IPS-18c (cell line): ENCODE measurements around the gene HAUS1.
"Not testable (repeated sequence)": the region's sequence is repeated elsewhere in the genome, so short reads cannot be mapped to it uniquely, and the experiment has no call there.

Experiments
- H3K4me3 ChIP-seq: 2 replicates; pipeline ENCODE4 v1.7.0; 2013; ENCODE audit warnings: low read depth, mild to moderate bottlenecking, low read length, moderate library complexity; ENCODE audit not compliant: insufficient read depth
- H3K9me3 ChIP-seq: one replicate; pipeline ENCODE4 v1.6.1; 2013; ENCODE audit warnings: mild to moderate bottlenecking, low read length, moderate library complexity; ENCODE audit not compliant: control insufficient read depth, insufficient read depth

Gene HAUS1

GRCh38 chr18:46134920-46135675 is 30.9 kb downstream of the HAUS1 start:
- Histone ChIP-seq H3K9me3 (no peaks in the 10 kb centered on the region), H3K4me3 (no peak overlapping the region)

GRCh38 chr18:46140173-46140572 is 36.0 kb downstream of the HAUS1 start:
- H3K9me3 ChIP-seq, result no peaks in the 10 kb centered on the region

GRCh38 chr18:46141199-46141598 is 37.0 kb downstream of the HAUS1 start:
- Histone ChIP-seq H3K4me3 (no peak overlapping the region), H3K9me3 (no peaks in the 10 kb centered on the region)

More at GRCh38 chr18:46140173-46140572, 36.0 kb downstream of the HAUS1 start:
- no peak overlapping the region for H3K4me3 ChIP-seq

GRCh38 chr18:46148810-46149209 is 44.6 kb downstream of the HAUS1 start:
- Histone ChIP-seq H3K4me3 (no peak overlapping the region), H3K9me3 (no peaks in the 10 kb centered on the region)

GRCh38 chr18:46152436-46152807 is 48.2 kb downstream of the HAUS1 start:
- Histone ChIP-seq H3K9me3 (no peaks in the 10 kb centered on the region), H3K4me3 (no peak overlapping the region)

GRCh38 chr18:46152808-46153617 is 48.8 kb downstream of the HAUS1 start:
- H3K9me3 ChIP-seq, result no peaks in the 10 kb centered on the region
- no peak overlapping the region for H3K4me3 ChIP-seq

- Histone ChIP-seq H3K9me3 (no peaks in the 10 kb centered on the region), H3K4me3 (no peak overlapping the region)
These were observed 51.5 kb downstream of the HAUS1 start for GRCh38 chr18:46155641-46156051.

- no peaks in the 10 kb centered on the region for H3K9me3 ChIP-seq
- H3K4me3 ChIP-seq, result no peak overlapping the region
These were observed 52.0 kb downstream of the HAUS1 start for GRCh38 chr18:46156124-46156745.

GRCh38 chr18:46156843-46157242 is 52.7 kb downstream of the HAUS1 start:
- Histone ChIP-seq H3K9me3 (no peaks in the 10 kb centered on the region), H3K4me3 (no peak overlapping the region)

GRCh38 chr18:46158499-46158898 is 54.3 kb downstream of the HAUS1 start:
- Histone ChIP-seq H3K9me3 (no peaks in the 10 kb centered on the region), H3K4me3 (no peak overlapping the region)

- Histone ChIP-seq H3K9me3 (no peaks in the 10 kb centered on the region), H3K4me3 (no peak overlapping the region)
These were observed 56.0 kb downstream of the HAUS1 start for GRCh38 chr18:46160050-46160798.

- not testable (repeated sequence) for H3K4me3 ChIP-seq, H3K9me3 ChIP-seq
These were observed 56.7 kb downstream of the HAUS1 start for GRCh38 chr18:46160840-46161239.

GRCh38 chr18:46161703-46162396 is 57.7 kb downstream of the HAUS1 start:
- Histone ChIP-seq H3K4me3 (no peak overlapping the region), H3K9me3 (no peaks in the 10 kb centered on the region)

- H3K9me3 ChIP-seq, result no peaks in the 10 kb centered on the region
- H3K4me3 ChIP-seq, result no peak overlapping the region
These were observed 58.9 kb downstream of the HAUS1 start for GRCh38 chr18:46163091-46163490.

GRCh38 chr18:46163941-46164499 is 59.8 kb downstream of the HAUS1 start:
- no peaks in the 10 kb centered on the region for H3K9me3 ChIP-seq

GRCh38 chr18:46164502-46164901 is 60.3 kb downstream of the HAUS1 start:
- H3K4me3 ChIP-seq, H3K9me3 ChIP-seq: not testable (repeated sequence)

More at GRCh38 chr18:46163941-46164499, 59.8 kb downstream of the HAUS1 start:
- no peak overlapping the region for H3K4me3 ChIP-seq
